ENCODE data around the gene INPP5A. TPM values are rescaled to one million over a fixed set of nuclear protein-coding genes. Genes with fewer than 3 reads are reported as not detected.

Gene INPP5A
- total and polyA plus RNA-seq, 10 of the 15 experiments (the other 5 are each of a cell fraction or from before 2014, with no cell fraction given) = 0.52 to 15.0 (median 6.3) TPM

DNA sequence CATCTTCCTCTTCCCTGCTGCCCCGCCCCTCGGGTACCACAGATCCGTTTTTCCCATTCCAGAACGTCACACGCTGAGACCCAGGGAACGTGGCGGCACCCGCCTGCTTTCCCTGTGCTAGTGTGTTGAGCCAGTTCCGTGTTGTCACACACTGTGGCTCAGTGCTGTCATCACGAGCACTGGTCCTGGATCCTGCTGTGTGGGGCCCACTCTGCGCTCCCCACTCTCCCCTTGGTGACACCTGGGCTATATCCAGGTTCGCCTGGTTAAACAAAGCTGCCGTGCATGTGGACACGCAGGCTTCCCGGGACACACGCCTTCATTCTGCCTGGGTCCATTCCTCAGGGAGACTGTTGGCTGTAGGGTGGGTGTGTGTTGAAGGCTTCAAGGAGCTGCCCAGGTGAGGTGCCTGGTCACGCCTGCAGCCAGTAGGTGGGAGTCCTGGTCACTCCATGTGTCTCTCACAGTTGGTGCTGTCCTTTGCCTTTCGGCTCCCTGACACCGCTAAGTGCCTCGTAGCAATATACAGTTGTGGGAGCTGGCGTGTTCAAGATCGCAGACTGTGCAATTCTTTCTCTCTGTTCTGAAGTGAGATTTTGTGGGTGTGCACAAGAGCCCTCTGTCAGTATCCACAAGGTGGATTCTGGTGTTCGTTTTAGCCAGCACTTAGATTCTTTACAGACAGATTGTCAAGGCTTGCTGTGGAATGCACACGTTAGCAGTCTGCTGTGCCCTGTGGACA is 88.6 kb downstream of the INPP5A start:
- H3K79me2 ChIP-seq (ENCODE audit: control insufficient read depth, insufficient read depth, low read length) = no peaks in the 10 kb centered on the region
- no peak overlapping the region for H3K4me3 ChIP-seq
- 73% methylated on average over 24 of the region's 24 CpGs for WGBS (ENCODE audit: insufficient coverage, insufficient replicate concordance, low lambda C conversion rate, missing lambda C conversion rate)
- no peak overlapping the region for H3K27ac ChIP-seq (ENCODE audit: control insufficient read depth, insufficient read depth)
- no peaks in the 10 kb centered on the region; a peak in 1 of 4 replicates for H3K36me3 ChIP-seq (ENCODE audit: control insufficient read depth in 2 of 2, insufficient read depth in 2 of 2, low read length in 1 of 2)
- POLR2A ChIA-PET = no interaction called here
- intact Hi-C loops (cut with micrococcal nuclease; ENCODE audit: unreplicated experiment) = no loop called here
- no TSS peak for BruUV-seq (replicated peaks)
- H2AFZ ChIP-seq (ENCODE audit: control insufficient read depth, low read depth, low read length) = no peak overlapping the region
- DNase-seq (ENCODE audit: low read depth, low spot score) (no peak), ATAC-seq (no peak), FAIRE-seq (no peak)
- no peaks in the 10 kb centered on the region for H4K20me1 ChIP-seq (ENCODE audit: control insufficient read depth, insufficient read depth)
- no peaks in the 10 kb centered on the region; the same call in 2 of the 3 replicates for H3K9me3 ChIP-seq (replicated peaks; ENCODE audit: control insufficient read depth, insufficient read depth, low read length)
- CTCF ChIA-PET = no interaction called here
- no peak overlapping the region for H3K9ac ChIP-seq (ENCODE audit: control insufficient read depth, insufficient read depth, low read length)
- RAD21 ChIA-PET (ENCODE audit: unreplicated experiment) = no interaction called here
- in situ Hi-C loops (cut with MboI) = no loop called here
- TF ChIP-seq KDM1A (IDR thresholded peaks at IDR 0.05; ENCODE audit: borderline replicate concordance) (no peak), ASH2L (IDR thresholded peaks at IDR 0.05; ENCODE audit: borderline replicate concordance, low read depth) (no peak), POLR2AphosphoS5 (IDR thresholded peaks at IDR 0.05; ENCODE audit: low read length) (no peak), GATAD2B (conservative IDR thresholded peaks at IDR 0.05; ENCODE audit: low read depth) (no peak)
- H3K4me2 ChIP-seq (ENCODE audit: control insufficient read depth, insufficient read depth) = no peak overlapping the region
- H3K27me3 ChIP-seq (replicated peaks in 1 of 2; ENCODE audit: control insufficient read depth in 2 of 2, insufficient read depth in 2 of 2, low read length in 1 of 2) = no peaks in the 10 kb centered on the region
- H3K4me1 ChIP-seq (ENCODE audit: control insufficient read depth, insufficient read depth, low read length) = no peaks in the 10 kb centered on the region
- SMC1A ChIA-PET (ENCODE audit: uncharacterized antibody, unreplicated experiment) = no interaction called here

DNA sequence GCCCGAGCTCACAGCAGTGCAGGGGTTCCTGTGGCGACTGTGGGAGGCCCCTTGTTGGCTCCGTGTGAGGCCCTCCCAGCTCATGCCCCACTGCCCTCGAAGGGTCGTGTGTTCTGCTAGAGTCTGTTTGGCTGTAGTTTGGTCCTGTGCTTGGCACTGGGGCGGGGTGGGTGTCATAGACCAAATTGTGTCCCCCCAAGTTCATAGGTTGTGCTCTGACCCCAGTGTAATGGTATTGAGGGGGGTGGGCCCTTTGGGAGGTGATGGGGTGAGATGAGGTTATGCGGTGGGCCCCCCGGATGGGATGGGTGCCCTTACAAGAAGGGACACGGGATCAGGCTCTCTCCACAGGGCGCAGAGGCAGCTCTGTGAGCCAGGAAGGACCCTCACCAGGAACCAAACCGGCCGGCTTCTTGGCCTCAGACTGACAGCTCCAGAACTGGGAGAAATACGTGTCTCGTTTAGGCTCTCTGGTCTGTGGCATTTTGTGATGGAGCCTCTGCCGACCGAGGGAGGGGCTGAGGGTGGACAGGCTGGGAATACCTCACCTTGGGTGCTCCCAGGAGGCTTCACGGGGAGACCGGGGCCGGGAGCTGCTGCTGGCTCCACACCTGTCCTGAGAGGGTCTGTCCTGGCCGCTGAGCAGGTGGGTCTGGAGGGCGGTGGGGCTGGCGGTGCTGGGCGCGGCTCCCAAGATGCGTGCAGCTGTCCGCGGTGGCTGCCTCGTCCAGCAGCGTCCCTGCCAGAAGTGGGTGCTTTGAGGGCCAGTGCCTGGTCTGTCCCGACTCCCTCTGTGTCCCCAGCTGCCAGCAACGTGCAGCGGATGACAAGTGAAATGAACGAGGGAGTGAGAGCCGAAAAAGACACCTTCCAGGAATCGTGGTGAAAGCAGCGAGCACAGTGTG is 89.4 kb downstream of the INPP5A start:
- WGBS (ENCODE audit: insufficient coverage, insufficient replicate concordance, low lambda C conversion rate, missing lambda C conversion rate) = 81% methylated on average over 36 of the region's 36 CpGs
- H4K20me1 ChIP-seq (ENCODE audit: control insufficient read depth, insufficient read depth) = no peaks in the 10 kb centered on the region
- H3K4me1 ChIP-seq (ENCODE audit: control insufficient read depth, insufficient read depth, low read length) = no peaks in the 10 kb centered on the region
- in situ Hi-C loops (cut with MboI) = no loop called here
- H3K79me2 ChIP-seq (ENCODE audit: control insufficient read depth, insufficient read depth, low read length) = no peaks in the 10 kb centered on the region
- H3K27ac ChIP-seq (ENCODE audit: control insufficient read depth, insufficient read depth) = no peak overlapping the region
- no peak overlapping the region for H3K9ac ChIP-seq (ENCODE audit: control insufficient read depth, insufficient read depth, low read length)
- no peak for ATAC-seq
- no TSS peak for BruUV-seq (replicated peaks)
- TF ChIP-seq POLR2AphosphoS2 (IDR thresholded peaks at IDR 0.05; ENCODE audit: low read depth, low read length) (no peak), ASH2L (IDR thresholded peaks at IDR 0.05; ENCODE audit: borderline replicate concordance, low read depth) (no peak), RUNX3 (IDR thresholded peaks at IDR 0.05; ENCODE audit: low read length) (no peak), RCOR1 (conservative IDR thresholded peaks at IDR 0.05; ENCODE audit: low read depth, low read length) (no peak), CHD1 (IDR thresholded peaks at IDR 0.05; ENCODE audit: low read depth, low read length) (no peak), STAT3 (IDR thresholded peaks at IDR 0.05; ENCODE audit: low read depth, low read length) (no peak), PML (IDR thresholded peaks at IDR 0.05; ENCODE audit: low read length) (no peak), POLR2AphosphoS5 (IDR thresholded peaks at IDR 0.05; ENCODE audit: low read length) (no peak), SUZ12 (IDR thresholded peaks at IDR 0.05; ENCODE audit: unreplicated experiment) (no peak), IKZF1 (conservative IDR thresholded peaks at IDR 0.05) (no peak), NFYA (IDR thresholded peaks at IDR 0.05; ENCODE audit: borderline replicate concordance, low read depth, low read length) (no peak), CREB1 (IDR thresholded peaks at IDR 0.05; ENCODE audit: low read depth) (no peak)
- TF ChIP-seq, protein P1, sequence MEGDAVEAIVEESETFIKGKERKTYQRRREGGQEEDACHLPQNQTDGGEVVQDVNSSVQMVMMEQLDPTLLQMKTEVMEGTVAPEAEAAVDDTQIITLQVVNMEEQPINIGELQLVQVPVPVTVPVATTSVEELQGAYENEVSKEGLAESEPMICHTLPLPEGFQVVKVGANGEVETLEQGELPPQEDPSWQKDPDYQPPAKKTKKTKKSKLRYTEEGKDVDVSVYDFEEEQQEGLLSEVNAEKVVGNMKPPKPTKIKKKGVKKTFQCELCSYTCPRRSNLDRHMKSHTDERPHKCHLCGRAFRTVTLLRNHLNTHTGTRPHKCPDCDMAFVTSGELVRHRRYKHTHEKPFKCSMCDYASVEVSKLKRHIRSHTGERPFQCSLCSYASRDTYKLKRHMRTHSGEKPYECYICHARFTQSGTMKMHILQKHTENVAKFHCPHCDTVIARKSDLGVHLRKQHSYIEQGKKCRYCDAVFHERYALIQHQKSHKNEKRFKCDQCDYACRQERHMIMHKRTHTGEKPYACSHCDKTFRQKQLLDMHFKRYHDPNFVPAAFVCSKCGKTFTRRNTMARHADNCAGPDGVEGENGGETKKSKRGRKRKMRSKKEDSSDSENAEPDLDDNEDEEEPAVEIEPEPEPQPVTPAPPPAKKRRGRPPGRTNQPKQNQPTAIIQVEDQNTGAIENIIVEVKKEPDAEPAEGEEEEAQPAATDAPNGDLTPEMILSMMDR (IDR thresholded peaks at IDR 0.05 in 2 of 3, conservative IDR thresholded peaks at IDR 0.05 in 1 of 3; ENCODE audit: control insufficient read depth in 2 of 3, extremely low read depth in 1 of 3, insufficient read depth in 1 of 3, low read depth in 3 of 3, low read length in 3 of 3) = no peak
- ChIA-PET SMC1A (ENCODE audit: uncharacterized antibody, unreplicated experiment) (no interaction called here), CTCF (no interaction called here), POLR2A (no interaction called here), RAD21 (ENCODE audit: unreplicated experiment) (no interaction called here)
- no peak for DNase-seq (ENCODE audit: low read depth, low spot score)
- no peak overlapping the region for H3K4me2 ChIP-seq (ENCODE audit: control insufficient read depth, insufficient read depth)
- intact Hi-C loops (cut with micrococcal nuclease; ENCODE audit: unreplicated experiment) = no loop called here
- H2AFZ ChIP-seq (ENCODE audit: control insufficient read depth, low read depth, low read length) = no peak overlapping the region
- no peak overlapping the region for H3K4me3 ChIP-seq
- no peaks in the 10 kb centered on the region for H3K27me3 ChIP-seq (replicated peaks in 1 of 2; ENCODE audit: control insufficient read depth in 2 of 2, insufficient read depth in 2 of 2, low read length in 1 of 2)
- no peaks in the 10 kb centered on the region; a peak in 1 of 4 replicates for H3K36me3 ChIP-seq (ENCODE audit: control insufficient read depth in 2 of 2, insufficient read depth in 2 of 2, low read length in 1 of 2)
- H3K9me3 ChIP-seq (replicated peaks; ENCODE audit: control insufficient read depth, insufficient read depth, low read length) = no peaks in the 10 kb centered on the region
- no peak for FAIRE-seq

All from GM12878 (cell line).